ENCODE results near the gene MBD2.

DNA sequence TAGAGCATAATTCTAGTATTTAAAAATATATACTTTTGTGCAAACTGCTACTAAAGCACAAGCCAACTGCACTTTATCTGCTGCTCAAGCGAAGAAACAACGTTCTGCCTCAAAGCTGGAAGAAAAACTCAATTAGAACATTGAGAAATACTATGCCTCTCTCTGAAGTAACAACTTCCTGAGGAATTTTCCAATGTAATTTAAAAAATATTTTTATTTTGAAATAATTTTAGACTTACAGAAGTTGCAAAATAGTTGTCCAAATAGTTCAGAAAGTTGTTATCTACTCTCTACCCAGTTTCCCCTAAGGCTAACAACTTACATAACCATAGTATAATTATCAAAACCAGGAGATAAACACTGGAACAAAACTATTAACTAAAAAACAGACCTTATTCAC lies 32.5 kb upstream of the MBD2 start:
- TF ChIP-seq, protein P1, sequence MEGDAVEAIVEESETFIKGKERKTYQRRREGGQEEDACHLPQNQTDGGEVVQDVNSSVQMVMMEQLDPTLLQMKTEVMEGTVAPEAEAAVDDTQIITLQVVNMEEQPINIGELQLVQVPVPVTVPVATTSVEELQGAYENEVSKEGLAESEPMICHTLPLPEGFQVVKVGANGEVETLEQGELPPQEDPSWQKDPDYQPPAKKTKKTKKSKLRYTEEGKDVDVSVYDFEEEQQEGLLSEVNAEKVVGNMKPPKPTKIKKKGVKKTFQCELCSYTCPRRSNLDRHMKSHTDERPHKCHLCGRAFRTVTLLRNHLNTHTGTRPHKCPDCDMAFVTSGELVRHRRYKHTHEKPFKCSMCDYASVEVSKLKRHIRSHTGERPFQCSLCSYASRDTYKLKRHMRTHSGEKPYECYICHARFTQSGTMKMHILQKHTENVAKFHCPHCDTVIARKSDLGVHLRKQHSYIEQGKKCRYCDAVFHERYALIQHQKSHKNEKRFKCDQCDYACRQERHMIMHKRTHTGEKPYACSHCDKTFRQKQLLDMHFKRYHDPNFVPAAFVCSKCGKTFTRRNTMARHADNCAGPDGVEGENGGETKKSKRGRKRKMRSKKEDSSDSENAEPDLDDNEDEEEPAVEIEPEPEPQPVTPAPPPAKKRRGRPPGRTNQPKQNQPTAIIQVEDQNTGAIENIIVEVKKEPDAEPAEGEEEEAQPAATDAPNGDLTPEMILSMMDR (IDR thresholded peaks at IDR 0.05): no peak
- TF ChIP-seq EZH2 (IDR thresholded peaks at IDR 0.05; ENCODE audit: borderline replicate concordance, insufficient read depth, low read depth, low read length, poor library complexity, severe bottlenecking): no peak
